Activated T-helper 17 cell treated with anti-CD3 and anti-CD28 coated beads, Interleukin-2, amount 50 U/mL, for 72 hours (primary cell): ENCODE data around the gene PAIP2B. TPM values are rescaled to one million over a fixed set of nuclear protein-coding genes. Genes with fewer than 3 reads are reported as not detected.

ENCODE experiments used
- ATAC-seq: fragments of 150-1000 bp; cut with Tn5 transposase; replicated peaks from 2 replicates; pipeline ENCODE4 v1.10.0; 2021; ENCODE audit warnings: mild to moderate bottlenecking, moderate library complexity
- H3K27ac Mint-ChIP-seq: one replicate; pipeline ENCODE4 v1.8.0; 2022; ENCODE audit warnings: mixed read lengths
- H3K27me3 Mint-ChIP-seq: one replicate; pipeline ENCODE4 v1.8.0; 2022; ENCODE audit warnings: mixed read lengths
- H3K36me3 Mint-ChIP-seq: one replicate; pipeline ENCODE4 v1.8.0; 2022; ENCODE audit warnings: low read depth, mild to moderate bottlenecking, mixed read lengths
- H3K4me1 Mint-ChIP-seq: one replicate; pipeline ENCODE4 v1.8.0; 2022; ENCODE audit warnings: mixed read lengths
- H3K4me3 Mint-ChIP-seq: one replicate; pipeline ENCODE4 v1.8.0; 2022; ENCODE audit warnings: mild to moderate bottlenecking, mixed read lengths
- H3K9me3 Mint-ChIP-seq: one replicate; pipeline ENCODE4 v1.8.0; 2022; ENCODE audit warnings: mixed read lengths
- total RNA-seq, 2 donors: library from RNA; stranded (reverse); gene quantifications; one replicate each; pipeline ENCODE4 v1.2.3, GENCODE V29; 2022

Gene PAIP2B
- 1 to 10 TPM; 1.3 to 3.3 TPM for total RNA-seq

- Mint-ChIP-seq H3K27ac (peak within 1 kb of the TSS; percentile 53), H3K9me3 (no peaks in the 10 kb centered on the region), H3K4me3 (peak within 1 kb of the TSS; percentile 88), H3K36me3 (no peaks in the 10 kb centered on the region), H3K4me1 (no peaks in the 10 kb centered on the region), H3K27me3 (peaks cover 4% of the 10 kb centered on the region)
- peak; percentile 97 for ATAC-seq
Observed at GRCh38 chr2:71226965-71227560, at the start of gene PAIP2B. Gene PAIP2B (minus strand): TSS chr2:71227103. CDS start chr2:71202589, 24,514 bp downstream.

GRCh38 chr2:71275939-71276310 is 49.0 kb upstream of the PAIP2B start:
- Mint-ChIP-seq H3K36me3 (peaks cover 6% of the 10 kb centered on the region), H3K4me3 (peak overlapping the region; percentile 75), H3K27ac (no peak overlapping the region), H3K27me3 (peaks cover 75% of the 10 kb centered on the region), H3K4me1 (no peaks in the 10 kb centered on the region), H3K9me3 (no peaks in the 10 kb centered on the region)
- peak; percentile 7 for ATAC-seq

GRCh38 chr2:71269511-71270090 is 42.7 kb upstream of the PAIP2B start:
- H3K4me3 Mint-ChIP-seq, result no peak overlapping the region
- ATAC-seq, result no peak
- H3K27ac Mint-ChIP-seq, result no peak overlapping the region
- no peaks in the 10 kb centered on the region for H3K9me3 Mint-ChIP-seq
- peaks cover 43% of the 10 kb centered on the region for H3K27me3 Mint-ChIP-seq
- no peaks in the 10 kb centered on the region for H3K4me1 Mint-ChIP-seq
- H3K36me3 Mint-ChIP-seq, result no peaks in the 10 kb centered on the region

- no peak for ATAC-seq
- no peaks in the 10 kb centered on the region for H3K36me3 Mint-ChIP-seq
- no peak overlapping the region for H3K27ac Mint-ChIP-seq
- H3K9me3 Mint-ChIP-seq, result no peaks in the 10 kb centered on the region
- H3K4me3 Mint-ChIP-seq, result no peak overlapping the region
- H3K27me3 Mint-ChIP-seq, result peaks cover 11% of the 10 kb centered on the region
- H3K4me1 Mint-ChIP-seq, result no peaks in the 10 kb centered on the region
Observed at GRCh38 chr2:71263386-71263785, 36.5 kb upstream of the PAIP2B start.

- H3K4me3 Mint-ChIP-seq, result no peak overlapping the region
- H3K27me3 Mint-ChIP-seq, result peaks cover 17% of the 10 kb centered on the region
- H3K27ac Mint-ChIP-seq, result no peak overlapping the region
- no peaks in the 10 kb centered on the region for H3K9me3 Mint-ChIP-seq
- ATAC-seq, result no peak
- no peaks in the 10 kb centered on the region for H3K4me1 Mint-ChIP-seq
- no peaks in the 10 kb centered on the region for H3K36me3 Mint-ChIP-seq
Observed at GRCh38 chr2:71261534-71261933, 34.6 kb upstream of the PAIP2B start.

GRCh38 chr2:71256421-71256820 is 29.5 kb upstream of the PAIP2B start:
- no peak for ATAC-seq
- H3K27ac Mint-ChIP-seq, result no peak overlapping the region
- H3K36me3 Mint-ChIP-seq, result no peaks in the 10 kb centered on the region
- peaks cover 34% of the 10 kb centered on the region for H3K27me3 Mint-ChIP-seq
- no peak overlapping the region for H3K4me3 Mint-ChIP-seq
- H3K4me1 Mint-ChIP-seq, result no peaks in the 10 kb centered on the region
- no peaks in the 10 kb centered on the region for H3K9me3 Mint-ChIP-seq

GRCh38 chr2:71254776-71255175 is 27.9 kb upstream of the PAIP2B start:
- H3K27me3 Mint-ChIP-seq, result peaks cover 34% of the 10 kb centered on the region
- H3K4me1 Mint-ChIP-seq, result no peaks in the 10 kb centered on the region
- H3K36me3 Mint-ChIP-seq, result no peaks in the 10 kb centered on the region
- H3K4me3 Mint-ChIP-seq, result no peak overlapping the region
- ATAC-seq, result no peak
- H3K9me3 Mint-ChIP-seq, result no peaks in the 10 kb centered on the region
- no peak overlapping the region for H3K27ac Mint-ChIP-seq

GRCh38 chr2:71254078-71254477 is 27.2 kb upstream of the PAIP2B start:
- Mint-ChIP-seq H3K4me1 (no peaks in the 10 kb centered on the region), H3K4me3 (no peak overlapping the region)

GRCh38 chr2:71253476-71253875 is 26.6 kb upstream of the PAIP2B start:
- ATAC-seq, result no peak
- peaks cover 38% of the 10 kb centered on the region for H3K27me3 Mint-ChIP-seq
- H3K27ac Mint-ChIP-seq, result no peak overlapping the region
- H3K36me3 Mint-ChIP-seq, result no peaks in the 10 kb centered on the region
- no peak overlapping the region for H3K4me3 Mint-ChIP-seq
- H3K4me1 Mint-ChIP-seq, result no peaks in the 10 kb centered on the region
- no peaks in the 10 kb centered on the region for H3K9me3 Mint-ChIP-seq

More at GRCh38 chr2:71254078-71254477, 27.2 kb upstream of the PAIP2B start:
- H3K36me3 Mint-ChIP-seq, result no peaks in the 10 kb centered on the region
- no peak for ATAC-seq
- H3K27me3 Mint-ChIP-seq, result peaks cover 36% of the 10 kb centered on the region
- no peaks in the 10 kb centered on the region for H3K9me3 Mint-ChIP-seq
- no peak overlapping the region for H3K27ac Mint-ChIP-seq

- H3K4me3 Mint-ChIP-seq, result no peak overlapping the region
- H3K36me3 Mint-ChIP-seq, result no peaks in the 10 kb centered on the region
- H3K9me3 Mint-ChIP-seq, result no peaks in the 10 kb centered on the region
- no peaks in the 10 kb centered on the region for H3K4me1 Mint-ChIP-seq
- ATAC-seq, result no peak
- H3K27me3 Mint-ChIP-seq, result peaks cover 36% of the 10 kb centered on the region
- no peak overlapping the region for H3K27ac Mint-ChIP-seq
Observed at GRCh38 chr2:71252862-71253261, 26.0 kb upstream of the PAIP2B start.

- no peaks in the 10 kb centered on the region for H3K36me3 Mint-ChIP-seq
- H3K27me3 Mint-ChIP-seq, result peaks cover 26% of the 10 kb centered on the region
- no peaks in the 10 kb centered on the region for H3K4me1 Mint-ChIP-seq
- no peak overlapping the region for H3K4me3 Mint-ChIP-seq
- H3K27ac Mint-ChIP-seq, result no peak overlapping the region
- ATAC-seq, result no peak
- no peaks in the 10 kb centered on the region for H3K9me3 Mint-ChIP-seq
Observed at GRCh38 chr2:71250935-71251334, 24.0 kb upstream of the PAIP2B start.

- H3K4me1 Mint-ChIP-seq, result no peaks in the 10 kb centered on the region
- no peaks in the 10 kb centered on the region for H3K36me3 Mint-ChIP-seq
- no peaks in the 10 kb centered on the region for H3K9me3 Mint-ChIP-seq
- no peak overlapping the region for H3K4me3 Mint-ChIP-seq
- H3K27ac Mint-ChIP-seq, result no peak overlapping the region
- ATAC-seq, result no peak
- H3K27me3 Mint-ChIP-seq, result peaks cover 18% of the 10 kb centered on the region
Observed at GRCh38 chr2:71244302-71244660, 17.4 kb upstream of the PAIP2B start.

- no peak for ATAC-seq
- Mint-ChIP-seq H3K27me3 (peaks cover 13% of the 10 kb centered on the region), H3K4me3 (no peak overlapping the region), H3K9me3 (no peaks in the 10 kb centered on the region), H3K4me1 (no peaks in the 10 kb centered on the region), H3K36me3 (no peaks in the 10 kb centered on the region), H3K27ac (no peak overlapping the region)
Observed at GRCh38 chr2:71243634-71244301, 16.9 kb upstream of the PAIP2B start.

GRCh38 chr2:71240794-71241193 is 13.9 kb upstream of the PAIP2B start:
- ATAC-seq, result no peak
- Mint-ChIP-seq H3K4me3 (no peak overlapping the region), H3K9me3 (no peaks in the 10 kb centered on the region), H3K27me3 (peaks cover 16% of the 10 kb centered on the region), H3K36me3 (no peaks in the 10 kb centered on the region), H3K27ac (no peak overlapping the region), H3K4me1 (no peaks in the 10 kb centered on the region)

GRCh38 chr2:71238089-71238488 is 11.2 kb upstream of the PAIP2B start:
- no peak overlapping the region for H3K4me3 Mint-ChIP-seq
- no peaks in the 10 kb centered on the region for H3K36me3 Mint-ChIP-seq
- ATAC-seq, result no peak
- no peak overlapping the region for H3K27ac Mint-ChIP-seq
- H3K4me1 Mint-ChIP-seq, result no peaks in the 10 kb centered on the region
- peaks cover 25% of the 10 kb centered on the region for H3K27me3 Mint-ChIP-seq
- no peaks in the 10 kb centered on the region for H3K9me3 Mint-ChIP-seq
